GM19025 (cell line): ENCODE measurements around the gene CPLX4.
A peak's percentile ranks its signal among the peaks of the same experiment; 100 is the strongest.
"Not testable (repeated sequence)": the region's sequence is repeated elsewhere in the genome, so short reads cannot be mapped to it uniquely, and the experiment has no call there.

Experiments used
- ATAC-seq: cut with Tn5 transposase; IDR thresholded peaks from one replicate; pipeline ENCODE4 v1.9.1; 2021; ENCODE audit warnings: mild to moderate bottlenecking, low read depth, moderate library complexity; ENCODE audit not compliant: unreplicated experiment

CPLX4 gene

GRCh38 chr18:59271606-59272220 is 46.7 kb downstream of the CPLX4 start:
- ATAC-seq = no peak

GRCh38 chr18:59270689-59271257 is 47.7 kb downstream of the CPLX4 start:
- no peak for ATAC-seq

- no peak for ATAC-seq
These were observed 48.8 kb downstream of the CPLX4 start for GRCh38 chr18:59269563-59270119.

- no peak for ATAC-seq
These were observed 49.5 kb downstream of the CPLX4 start for GRCh38 chr18:59268721-59269562.

- ATAC-seq = no peak
These were observed 50.2 kb downstream of the CPLX4 start for GRCh38 chr18:59268127-59268720.

- ATAC-seq = no peak
These were observed 50.8 kb downstream of the CPLX4 start for GRCh38 chr18:59267503-59268126.

- ATAC-seq = no peak
These were observed 51.5 kb downstream of the CPLX4 start for GRCh38 chr18:59266886-59267502.

GRCh38 chr18:59266459-59266858 is 52.0 kb downstream of the CPLX4 start:
- ATAC-seq = no peak

- ATAC-seq = no peak
These were observed 52.5 kb downstream of the CPLX4 start for GRCh38 chr18:59265974-59266369.

GRCh38 chr18:59265246-59265973 is 53.0 kb downstream of the CPLX4 start:
- peak; percentile 59 for ATAC-seq

GRCh38 chr18:59264651-59265245 is 53.7 kb downstream of the CPLX4 start:
- no peak for ATAC-seq

- ATAC-seq = no peak
These were observed 54.3 kb downstream of the CPLX4 start for GRCh38 chr18:59264121-59264571.

GRCh38 chr18:59263661-59264060 is 54.8 kb downstream of the CPLX4 start:
- ATAC-seq = no peak

- ATAC-seq = not testable (repeated sequence)
These were observed 56.2 kb downstream of the CPLX4 start for GRCh38 chr18:59262243-59262642.

- not testable (repeated sequence) for ATAC-seq
These were observed 56.6 kb downstream of the CPLX4 start for GRCh38 chr18:59261842-59262241.

GRCh38 chr18:59255491-59255890 is 63.0 kb downstream of the CPLX4 start:
- not testable (repeated sequence) for ATAC-seq

- ATAC-seq = no peak
These were observed 69.2 kb downstream of the CPLX4 start for GRCh38 chr18:59249199-59249774.

- ATAC-seq = no peak
These were observed 71.7 kb downstream of the CPLX4 start for GRCh38 chr18:59246796-59247195.
